Fibroblast of lung (primary cell): ENCODE measurements around the gene PSD2. TPM values are rescaled to one million over a fixed set of nuclear protein-coding genes. Genes with fewer than 3 reads are reported as not detected.

Experiments
- DNase-seq, 2 donors: peaks; one replicate each; pipeline versions ENCODE4 v3.0.0 to v3.0.0-alpha.2; 2010; ENCODE audit warnings: low read depth in 2 of 2
- H2AFZ ChIP-seq: 2 replicates; pipeline ENCODE4 v1.5.1; 2012; ENCODE audit warnings: low read length, control low read depth, inconsistent platforms
- H3K27ac ChIP-seq: 2 replicates; pipeline ENCODE4 v1.5.1; 2011; ENCODE audit warnings: low read length, control low read depth; ENCODE audit not compliant: insufficient read depth
- H3K27me3 ChIP-seq: 2 replicates; pipeline ENCODE4 v1.5.1; 2011; ENCODE audit warnings: mild to moderate bottlenecking, low read length; ENCODE audit not compliant: control insufficient read depth, insufficient read depth
- H3K36me3 ChIP-seq: 2 replicates; pipeline ENCODE4 v1.5.1; 2011; ENCODE audit warnings: low read length; ENCODE audit not compliant: control insufficient read depth, insufficient read depth
- H3K4me1 ChIP-seq: 2 replicates; pipeline ENCODE4 v1.5.1; 2011; ENCODE audit warnings: low read length; ENCODE audit not compliant: control insufficient read depth, insufficient read depth; ENCODE audit errors: extremely low read depth
- H3K4me2 ChIP-seq: 2 replicates; pipeline ENCODE4 v1.5.1; 2011; ENCODE audit warnings: low read length, control low read depth; ENCODE audit not compliant: insufficient read depth; ENCODE audit errors: extremely low read depth
- H3K4me3 ChIP-seq, 4 experiments: fragments of 200-600 bp in 1 of 4; sonication (generic) in 1 of 4; replicated peaks in 1 of 4; 2 replicates each; pipeline ENCODE4 v1.5.1; 2011 to 2016; ENCODE audit warnings: low read length in 4 of 4, low read depth in 3 of 4, mild to moderate bottlenecking in 3 of 4, control low read depth in 2 of 4, inconsistent platforms in 1 of 4, mixed read lengths in 1 of 4; ENCODE audit not compliant: insufficient read depth in 1 of 4; ENCODE audit errors: control extremely low read depth in 1 of 4
- H3K79me2 ChIP-seq: 2 replicates; pipeline ENCODE4 v1.5.1; 2012; ENCODE audit warnings: mild to moderate bottlenecking, low read length, inconsistent platforms; ENCODE audit not compliant: control insufficient read depth, insufficient read depth
- H3K9ac ChIP-seq: 2 replicates; pipeline ENCODE4 v1.5.1; 2011; ENCODE audit warnings: mild to moderate bottlenecking, low read length, control low read depth; ENCODE audit not compliant: insufficient read depth
- H3K9me3 ChIP-seq: 2 replicates; pipeline ENCODE4 v1.5.1; 2012; ENCODE audit warnings: low read depth, low read length; ENCODE audit not compliant: control insufficient read depth, insufficient read depth
- H4K20me1 ChIP-seq: 2 replicates; pipeline ENCODE4 v1.5.1; 2011; ENCODE audit warnings: low read length; ENCODE audit not compliant: control insufficient read depth, insufficient read depth; ENCODE audit errors: extremely low read depth
- CTCF ChIP-seq, 2 donors: IDR thresholded peaks in 1 of 2; conservative IDR thresholded peaks in 1 of 2; 1 replicate in 1 of 2; 2 replicates in 1 of 2; pipeline ENCODE4 v1.5.1; 2011 to 2012; ENCODE audit warnings: low read length in 2 of 2, control low read depth in 1 of 2, inconsistent platforms in 1 of 2, low read depth in 1 of 2, mild to moderate bottlenecking in 1 of 2
- EZH2 ChIP-seq: IDR thresholded peaks from 2 replicates; pipeline ENCODE4 v1.5.1; 2012; ENCODE audit warnings: low read length, control low read depth, mild to moderate bottlenecking; ENCODE audit errors: missing control alignments
- polyA plus RNA-seq, 2 donors: library from polyadenylated mRNA; depleted of rRNA in 1 of 2; stranded (reverse) in 1 of 2; unstranded in 1 of 2; fragments of >200 nt; gene quantifications; 2 replicates each; pipeline ENCODE4 v1.2.1, GENCODE V29; 2011 to 2012; ENCODE audit warnings: missing spikeins in 1 of 2
- total RNA-seq: library from RNA; depleted of rRNA; stranded (reverse); fragments of >200 nt; gene quantifications from 2 replicates; pipeline ENCODE4 v1.2.1, GENCODE V29; 2014

PSD2 gene
- total and polyA plus RNA-seq, 2 donors (not counting 1 experiment from before 2014, with no cell fraction given): 0.05 to 0.17 TPM

GRCh38 chr5:139836469-139837208 lies 41.0 kb downstream of the PSD2 start:
- Histone ChIP-seq H3K9me3 (no peaks in the 10 kb centered on the region), H3K4me2 (no peak overlapping the region), H3K27me3 (peaks cover 4% of the 10 kb centered on the region), H3K36me3 (no peaks in the 10 kb centered on the region), H3K27ac (no peak overlapping the region), H3K4me3 (no peak overlapping the region), H3K4me1 (no peaks in the 10 kb centered on the region), H4K20me1 (no peaks in the 10 kb centered on the region), H2AFZ (no peak overlapping the region), H3K9ac (no peak overlapping the region), H3K79me2 (no peaks in the 10 kb centered on the region)
- no peak for DNase-seq
- no peak for TF ChIP-seq EZH2
- no peak for TF ChIP-seq CTCF (conservative IDR thresholded peaks at IDR 0.05 in 1 of 2, IDR thresholded peaks at IDR 0.05 in 1 of 2; ENCODE audit: low read depth in 1 of 2, low read length in 2 of 2)

DNA sequence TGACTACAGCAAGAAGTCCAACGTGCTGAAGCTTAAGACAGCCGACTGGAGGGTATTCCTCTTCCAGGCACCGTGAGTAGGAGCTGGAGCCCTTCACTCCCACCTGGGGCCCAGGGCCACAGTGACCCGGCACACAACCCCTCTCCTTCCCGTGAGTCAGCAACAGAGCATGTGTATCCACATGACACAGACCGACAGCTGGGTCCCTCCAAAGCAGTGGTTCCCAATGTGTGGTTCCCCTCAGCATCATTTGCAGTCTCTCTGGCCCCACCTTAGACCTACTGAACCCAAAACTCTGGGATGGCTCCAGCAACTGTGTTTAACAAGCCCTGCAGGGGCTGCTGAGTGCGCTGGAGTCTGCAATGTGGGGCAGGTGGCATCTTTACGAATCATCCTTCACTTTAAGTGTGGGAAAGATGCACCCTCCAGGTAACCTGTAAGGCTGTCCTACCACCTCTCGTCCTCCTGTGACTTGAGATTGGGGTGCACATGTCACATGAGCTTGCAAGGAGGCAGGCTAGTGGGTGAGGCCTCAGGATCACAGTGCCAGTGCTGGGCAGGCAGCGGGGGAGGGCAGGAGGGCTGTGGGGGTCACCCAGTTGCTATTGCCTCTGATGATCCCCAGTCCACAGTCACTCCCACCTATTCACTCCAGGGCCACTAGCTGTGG lies 42.2 kb downstream of the PSD2 start:
- DNase-seq: no peak
- Histone ChIP-seq H3K79me2 (no peaks in the 10 kb centered on the region), H3K27ac (no peak overlapping the region), H3K4me2 (no peak overlapping the region), H3K4me3 (no peak overlapping the region), H3K9me3 (no peaks in the 10 kb centered on the region), H3K9ac (no peak overlapping the region), H4K20me1 (no peaks in the 10 kb centered on the region), H3K27me3 (peaks cover 2% of the 10 kb centered on the region), H3K36me3 (no peaks in the 10 kb centered on the region), H2AFZ (no peak overlapping the region), H3K4me1 (no peaks in the 10 kb centered on the region)
- no peak for TF ChIP-seq EZH2
- TF ChIP-seq CTCF (conservative IDR thresholded peaks at IDR 0.05 in 1 of 2, IDR thresholded peaks at IDR 0.05 in 1 of 2; ENCODE audit: low read depth in 1 of 2, low read length in 2 of 2): no peak

- H4K20me1 ChIP-seq: no peaks in the 10 kb centered on the region
- H2AFZ ChIP-seq: no peak overlapping the region
- H3K79me2 ChIP-seq: no peaks in the 10 kb centered on the region
- no peak overlapping the region for H3K27ac ChIP-seq
- no peaks in the 10 kb centered on the region for H3K36me3 ChIP-seq
- H3K27me3 ChIP-seq: peaks cover 2% of the 10 kb centered on the region
- H3K4me1 ChIP-seq: no peaks in the 10 kb centered on the region
- TF ChIP-seq EZH2 (no peak), CTCF (conservative IDR thresholded peaks at IDR 0.05 in 1 of 2, IDR thresholded peaks at IDR 0.05 in 1 of 2; ENCODE audit: low read depth in 1 of 2, low read length in 2 of 2) (no peak)
- DNase-seq: no peak
- H3K9me3 ChIP-seq: no peaks in the 10 kb centered on the region
- H3K4me2 ChIP-seq: no peak overlapping the region
- H3K9ac ChIP-seq: no peak overlapping the region
- H3K4me3 ChIP-seq: no peak overlapping the region
These were observed 43.0 kb downstream of the PSD2 start for GRCh38 chr5:139838381-139839197.
